ENCODE measurements around the gene ITGA3. TPM values are rescaled to one million over a fixed set of nuclear protein-coding genes. Genes with fewer than 3 reads are reported as not detected.

Gene ITGA3
- total RNA-seq, 1 donor from 2014 or later, result 13.2 TPM

DNA sequence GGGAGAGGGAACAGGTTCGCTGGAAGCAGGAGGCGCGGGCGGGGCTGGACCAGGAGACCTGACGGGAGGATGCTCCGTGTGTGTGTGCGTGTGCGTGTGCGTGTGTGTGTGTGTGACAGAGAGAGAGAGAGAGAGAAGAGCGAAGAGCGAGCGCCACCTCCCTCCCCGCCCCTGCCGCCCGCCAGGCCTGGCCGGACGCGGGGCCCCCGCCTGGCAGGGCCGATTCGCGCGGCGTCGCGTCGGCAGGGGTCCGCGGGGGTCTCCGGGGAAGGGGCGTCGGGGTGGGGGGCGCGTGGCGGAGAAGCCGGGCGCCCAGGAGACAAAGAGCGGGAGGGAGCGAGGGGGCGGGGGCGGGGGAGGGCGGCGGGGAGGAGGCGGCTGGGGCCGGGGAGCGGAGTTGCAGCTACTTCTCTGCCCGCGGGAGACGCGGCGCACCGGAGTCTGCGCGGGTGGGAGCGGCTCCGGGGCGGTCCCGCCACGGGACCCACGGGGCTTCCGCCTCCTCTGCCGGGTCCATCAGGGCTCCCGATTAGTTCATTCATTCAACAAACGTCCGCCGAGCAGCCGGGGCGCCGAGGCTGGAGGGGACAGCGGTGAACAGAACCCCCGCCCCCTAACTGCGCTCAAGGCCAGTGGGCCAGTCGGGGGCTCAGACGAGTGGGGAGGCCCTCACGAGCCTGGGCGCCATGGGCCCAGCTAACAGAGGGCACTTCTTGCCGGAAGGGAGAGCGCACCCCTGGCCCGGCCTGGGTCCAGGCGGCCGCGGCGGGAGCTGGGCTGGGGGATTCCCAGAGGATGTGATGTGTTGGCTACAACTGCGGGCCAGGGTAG is 74.0 kb downstream of the ITGA3 start, which contains the start of gene SAMD14:
TSS of gene SAMD14 (minus strand) at position 433 of the 831 bp plus-strand sequence. CDS start 5,201 bp downstream, outside the sequence.
- peaks cover 27% of the 10 kb centered on the region for H3K4me1 Mint-ChIP-seq (ENCODE audit: low read depth, unreplicated experiment)
- peaks cover 13% of the 10 kb centered on the region for H3K9me3 Mint-ChIP-seq (ENCODE audit: unreplicated experiment)
- peak within 1 kb of the TSS; percentile 99 for H3K27ac Mint-ChIP-seq (ENCODE audit: unreplicated experiment)
- TF ChIP-seq, protein P1, sequence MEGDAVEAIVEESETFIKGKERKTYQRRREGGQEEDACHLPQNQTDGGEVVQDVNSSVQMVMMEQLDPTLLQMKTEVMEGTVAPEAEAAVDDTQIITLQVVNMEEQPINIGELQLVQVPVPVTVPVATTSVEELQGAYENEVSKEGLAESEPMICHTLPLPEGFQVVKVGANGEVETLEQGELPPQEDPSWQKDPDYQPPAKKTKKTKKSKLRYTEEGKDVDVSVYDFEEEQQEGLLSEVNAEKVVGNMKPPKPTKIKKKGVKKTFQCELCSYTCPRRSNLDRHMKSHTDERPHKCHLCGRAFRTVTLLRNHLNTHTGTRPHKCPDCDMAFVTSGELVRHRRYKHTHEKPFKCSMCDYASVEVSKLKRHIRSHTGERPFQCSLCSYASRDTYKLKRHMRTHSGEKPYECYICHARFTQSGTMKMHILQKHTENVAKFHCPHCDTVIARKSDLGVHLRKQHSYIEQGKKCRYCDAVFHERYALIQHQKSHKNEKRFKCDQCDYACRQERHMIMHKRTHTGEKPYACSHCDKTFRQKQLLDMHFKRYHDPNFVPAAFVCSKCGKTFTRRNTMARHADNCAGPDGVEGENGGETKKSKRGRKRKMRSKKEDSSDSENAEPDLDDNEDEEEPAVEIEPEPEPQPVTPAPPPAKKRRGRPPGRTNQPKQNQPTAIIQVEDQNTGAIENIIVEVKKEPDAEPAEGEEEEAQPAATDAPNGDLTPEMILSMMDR (IDR thresholded peaks at IDR 0.05; ENCODE audit: partially characterized antibody, unreplicated experiment), result no peak
- DNase-seq, result peak; percentile 82
- H3K36me3 Mint-ChIP-seq (ENCODE audit: unreplicated experiment), result no peaks in the 10 kb centered on the region
- H3K27me3 Mint-ChIP-seq (ENCODE audit: unreplicated experiment), result peaks cover 22% of the 10 kb centered on the region
- H3K4me3 Mint-ChIP-seq (ENCODE audit: unreplicated experiment), result peak within 1 kb of the TSS; percentile 100

DNA sequence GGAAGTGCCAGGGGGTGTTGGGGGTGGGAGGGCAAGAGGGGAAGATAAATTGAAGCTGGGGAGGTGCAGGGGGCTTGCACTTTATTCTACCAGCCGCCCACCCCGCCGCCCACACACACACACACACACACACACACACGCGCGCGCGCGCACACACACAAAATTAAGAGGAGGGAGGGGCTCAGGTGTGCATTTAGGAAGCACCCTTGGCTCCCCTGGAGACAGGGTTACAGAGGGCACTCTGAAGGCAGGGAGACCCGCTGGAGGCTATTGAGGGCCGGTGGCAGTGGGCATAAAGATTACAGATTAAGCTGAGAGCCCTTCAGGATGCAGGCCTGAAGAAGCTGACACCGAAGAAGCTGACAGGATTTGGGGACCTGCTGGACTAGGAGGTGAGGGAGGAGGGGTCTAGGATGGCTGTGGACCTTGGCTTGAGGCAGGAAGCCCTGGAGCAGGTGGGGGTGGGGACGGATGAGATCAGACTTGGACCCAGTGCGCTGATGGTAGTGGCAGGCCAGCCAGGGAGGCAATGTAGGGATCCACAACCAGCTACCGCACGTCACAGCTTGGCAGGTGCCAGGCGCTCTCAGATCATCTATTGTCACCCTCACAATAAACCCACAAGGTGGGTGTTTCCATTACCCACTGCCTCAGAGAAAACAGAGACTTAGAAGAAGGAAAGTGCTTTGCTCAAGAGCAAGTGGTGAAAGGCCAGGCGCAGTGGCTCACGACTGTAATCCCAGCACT is 74.8 kb downstream of the ITGA3 start:
- Mint-ChIP-seq H3K36me3 (ENCODE audit: unreplicated experiment) (no peaks in the 10 kb centered on the region), H3K9me3 (ENCODE audit: unreplicated experiment) (peaks cover 11% of the 10 kb centered on the region), H3K4me3 (ENCODE audit: unreplicated experiment) (peak overlapping the region; percentile 47), H3K4me1 (ENCODE audit: low read depth, unreplicated experiment) (peaks cover 23% of the 10 kb centered on the region), H3K27me3 (ENCODE audit: unreplicated experiment) (peaks cover 19% of the 10 kb centered on the region), H3K27ac (ENCODE audit: unreplicated experiment) (peak overlapping the region; percentile 72)
- no peak for DNase-seq
- TF ChIP-seq, protein P1 (IDR thresholded peaks at IDR 0.05; ENCODE audit: partially characterized antibody, unreplicated experiment), result no peak

DNA sequence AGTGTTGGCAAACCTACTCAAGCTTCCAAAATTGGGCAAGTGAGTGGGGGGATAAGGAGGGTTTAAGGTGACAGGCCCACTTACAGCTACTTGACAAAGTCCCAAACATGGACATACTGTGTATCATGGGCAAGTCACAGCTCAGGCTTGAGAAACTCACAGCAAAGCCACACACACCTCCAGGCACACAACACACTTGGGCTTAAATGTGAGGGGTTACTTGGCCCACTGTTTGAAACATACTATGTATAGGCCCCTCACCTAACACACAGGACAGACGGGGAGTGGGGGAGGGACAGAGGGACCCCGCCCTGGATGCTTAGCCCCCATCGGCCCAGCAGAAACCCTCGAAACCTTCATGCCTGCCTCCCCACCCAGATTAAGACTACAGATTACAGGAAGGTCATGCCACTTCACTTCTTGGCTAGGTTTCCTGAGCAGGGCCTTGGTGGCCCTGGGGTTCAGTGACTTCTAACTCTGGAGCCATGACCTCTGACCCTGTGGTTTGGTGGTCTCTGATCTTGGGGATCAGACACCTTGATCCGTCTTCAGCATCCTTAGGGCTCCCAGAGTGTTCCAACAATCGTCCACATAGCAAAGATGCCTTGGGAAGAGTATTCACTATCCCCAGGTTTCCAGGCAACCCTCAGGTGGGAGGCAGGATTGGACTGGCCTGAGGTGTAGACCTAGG is 76.3 kb downstream of the ITGA3 start:
- H3K27ac Mint-ChIP-seq (ENCODE audit: unreplicated experiment), result no peak overlapping the region

DNA sequence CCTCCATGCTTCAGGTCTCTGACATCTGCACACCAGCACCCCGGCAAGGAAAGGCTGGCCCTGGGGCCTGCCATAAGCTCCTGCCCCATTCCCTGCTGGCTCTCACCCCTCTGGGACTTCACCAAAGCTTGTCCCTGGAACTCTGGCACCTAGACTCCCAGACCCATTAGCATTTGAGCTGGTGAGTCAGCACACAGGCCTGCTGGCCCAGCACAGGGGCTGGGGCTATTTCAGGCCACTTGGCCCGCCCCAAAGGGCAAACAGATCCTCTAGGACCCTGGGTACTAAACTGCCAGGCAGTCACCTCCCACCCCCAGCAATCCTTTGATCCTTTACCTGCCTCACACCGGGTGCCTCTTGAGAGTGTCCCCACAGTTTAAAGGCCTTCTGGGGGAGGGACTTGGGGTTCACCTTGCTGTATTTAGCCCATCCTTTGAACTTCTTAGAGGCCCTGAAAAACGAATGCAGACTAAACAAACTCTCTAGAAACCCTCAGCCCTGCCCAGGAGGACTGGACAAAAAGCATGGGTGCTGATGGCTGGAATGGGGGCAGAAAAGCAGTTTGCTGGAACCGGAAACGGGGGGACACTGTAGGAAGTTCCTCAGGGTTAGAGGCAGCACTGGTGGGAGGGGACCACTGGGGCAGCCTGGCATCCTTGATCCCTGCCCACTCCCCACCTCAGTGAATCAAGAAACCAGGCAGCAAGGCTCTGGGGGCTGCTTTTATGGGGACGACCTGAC is 77.3 kb downstream of the ITGA3 start:
- DNase-seq, result peak; percentile 7
- H3K27ac Mint-ChIP-seq (ENCODE audit: unreplicated experiment), result no peak overlapping the region

More for the DNA sequence above, 76.3 kb downstream of the ITGA3 start:
- Mint-ChIP-seq H3K4me1 (ENCODE audit: low read depth, unreplicated experiment) (peaks cover 22% of the 10 kb centered on the region), H3K36me3 (ENCODE audit: unreplicated experiment) (no peaks in the 10 kb centered on the region), H3K9me3 (ENCODE audit: unreplicated experiment) (peaks cover 13% of the 10 kb centered on the region), H3K4me3 (ENCODE audit: unreplicated experiment) (no peak overlapping the region), H3K27me3 (ENCODE audit: unreplicated experiment) (peaks cover 24% of the 10 kb centered on the region)
- DNase-seq, result peak; percentile 7
- TF ChIP-seq, protein P1 (IDR thresholded peaks at IDR 0.05; ENCODE audit: partially characterized antibody, unreplicated experiment), result no peak

More for the DNA sequence above, 77.3 kb downstream of the ITGA3 start:
- Mint-ChIP-seq H3K4me3 (ENCODE audit: unreplicated experiment) (no peak overlapping the region), H3K36me3 (ENCODE audit: unreplicated experiment) (no peaks in the 10 kb centered on the region), H3K9me3 (ENCODE audit: unreplicated experiment) (peaks cover 15% of the 10 kb centered on the region), H3K27me3 (ENCODE audit: unreplicated experiment) (peaks cover 30% of the 10 kb centered on the region), H3K4me1 (ENCODE audit: low read depth, unreplicated experiment) (peaks cover 17% of the 10 kb centered on the region)
- TF ChIP-seq, protein P1 (IDR thresholded peaks at IDR 0.05; ENCODE audit: partially characterized antibody, unreplicated experiment), result no peak
